IMR-90 (cell line): Measurements from ENCODE around the gene SSU72.

Experiments used
- FOS ChIP-seq: fragments of 150-350 bp; IDR thresholded peaks from 2 replicates; pipeline ENCODE4 v1.6.1; 2016; ENCODE audit warnings: low read depth, low read length
- POLR2A ChIP-seq: IDR thresholded peaks from 2 replicates; pipeline ENCODE4 v1.6.1; 2012; ENCODE audit warnings: mild to moderate bottlenecking, low read depth, low read length
- RCOR1 ChIP-seq: IDR thresholded peaks from 2 replicates; pipeline ENCODE4 v1.6.1; 2012; ENCODE audit warnings: mild to moderate bottlenecking, low read length, improper control_type of control experiment; ENCODE audit not compliant: insufficient replicate concordance
- TF ChIP-seq, protein P1 (sequence below): conservative IDR thresholded peaks from 2 replicates; pipeline ENCODE4 v1.5.1; 2012; ENCODE audit warnings: mild to moderate bottlenecking, low read depth, low read length, improper control_type of control experiment

DNA sequence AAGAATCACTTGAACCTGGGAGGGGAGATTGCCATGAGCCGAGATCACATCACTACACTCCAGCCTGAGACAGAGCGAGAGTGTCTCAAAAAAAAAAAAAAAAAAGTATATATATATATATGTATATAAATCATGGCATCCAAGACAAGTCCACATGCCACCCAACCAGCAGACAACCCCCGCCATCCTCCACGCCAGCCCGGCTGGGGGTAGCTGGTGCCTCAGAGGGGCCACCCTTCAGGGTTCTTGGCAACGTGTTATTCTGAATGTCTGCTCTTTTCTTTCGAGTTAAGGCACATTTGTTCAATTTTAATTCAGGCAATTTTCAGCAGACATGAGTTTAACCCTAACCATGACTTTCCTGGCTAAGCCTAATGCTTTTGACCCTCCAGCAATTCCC is 24.6 kb downstream of the SSU72 start:
- TF ChIP-seq, protein P1, sequence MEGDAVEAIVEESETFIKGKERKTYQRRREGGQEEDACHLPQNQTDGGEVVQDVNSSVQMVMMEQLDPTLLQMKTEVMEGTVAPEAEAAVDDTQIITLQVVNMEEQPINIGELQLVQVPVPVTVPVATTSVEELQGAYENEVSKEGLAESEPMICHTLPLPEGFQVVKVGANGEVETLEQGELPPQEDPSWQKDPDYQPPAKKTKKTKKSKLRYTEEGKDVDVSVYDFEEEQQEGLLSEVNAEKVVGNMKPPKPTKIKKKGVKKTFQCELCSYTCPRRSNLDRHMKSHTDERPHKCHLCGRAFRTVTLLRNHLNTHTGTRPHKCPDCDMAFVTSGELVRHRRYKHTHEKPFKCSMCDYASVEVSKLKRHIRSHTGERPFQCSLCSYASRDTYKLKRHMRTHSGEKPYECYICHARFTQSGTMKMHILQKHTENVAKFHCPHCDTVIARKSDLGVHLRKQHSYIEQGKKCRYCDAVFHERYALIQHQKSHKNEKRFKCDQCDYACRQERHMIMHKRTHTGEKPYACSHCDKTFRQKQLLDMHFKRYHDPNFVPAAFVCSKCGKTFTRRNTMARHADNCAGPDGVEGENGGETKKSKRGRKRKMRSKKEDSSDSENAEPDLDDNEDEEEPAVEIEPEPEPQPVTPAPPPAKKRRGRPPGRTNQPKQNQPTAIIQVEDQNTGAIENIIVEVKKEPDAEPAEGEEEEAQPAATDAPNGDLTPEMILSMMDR = no peak
- TF ChIP-seq FOS (no peak), POLR2A (no peak), RCOR1 (no peak)
